ENCODE data around the gene TIMM23.
"Not testable (repeated sequence)": the region's sequence is repeated elsewhere in the genome, so short reads cannot be mapped to it uniquely, and the experiment has no call there.

Gene TIMM23

DNA sequence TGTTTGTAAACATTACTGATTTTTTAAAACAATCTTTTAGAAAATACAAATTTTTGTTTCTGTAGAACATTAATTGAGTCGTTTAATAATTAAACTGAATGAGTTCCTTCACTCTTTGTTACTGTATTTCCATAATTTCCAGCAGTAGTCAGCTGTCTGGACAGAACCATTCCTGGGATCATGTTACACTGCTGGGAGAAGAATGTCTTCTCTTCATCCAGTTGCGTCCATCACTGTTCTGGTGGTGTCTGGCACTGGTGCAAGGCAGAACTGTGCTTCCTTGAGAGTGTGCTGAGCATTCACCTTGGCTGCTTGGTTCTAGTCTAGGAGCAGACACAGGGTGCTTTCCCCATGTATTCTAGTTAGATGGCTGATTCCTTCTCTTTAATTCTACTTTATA is 12.2 kb downstream of the TIMM23 start:
- not testable (repeated sequence) for H3K9me3 ChIP-seq (ENCODE audit: control insufficient read depth in 2 of 2, low read length in 2 of 2); H3K27me3 ChIP-seq (ENCODE audit: control insufficient read depth in 2 of 2, insufficient read depth in 2 of 2, low read length in 2 of 2); H3K4me1 ChIP-seq (ENCODE audit: control insufficient read depth in 2 of 2, insufficient read depth in 2 of 2, low read length in 2 of 2); H3K9ac ChIP-seq (ENCODE audit: low read depth in 1 of 2, low read length in 2 of 2); H3K4me3 ChIP-seq (ENCODE audit: low read length in 2 of 2); H3K27ac ChIP-seq (ENCODE audit: low read depth in 2 of 2, low read length in 2 of 2)
- H3K36me3 ChIP-seq (ENCODE audit: control insufficient read depth in 2 of 2, insufficient read depth in 2 of 2, low read length in 2 of 2): peaks cover 4 to 11% of the 10 kb centered on the region in 2 donors

- peaks cover 4 to 11% of the 10 kb centered on the region in 2 donors for H3K36me3 ChIP-seq (ENCODE audit: control insufficient read depth in 2 of 2, insufficient read depth in 2 of 2, low read length in 2 of 2)
- H3K9me3 ChIP-seq (ENCODE audit: control insufficient read depth in 2 of 2, low read length in 2 of 2); H3K27ac ChIP-seq (ENCODE audit: low read depth in 2 of 2, low read length in 2 of 2); H3K9ac ChIP-seq (ENCODE audit: low read depth in 1 of 2, low read length in 2 of 2); H3K27me3 ChIP-seq (ENCODE audit: control insufficient read depth in 2 of 2, insufficient read depth in 2 of 2, low read length in 2 of 2); H3K4me3 ChIP-seq (ENCODE audit: low read length in 2 of 2); H3K4me1 ChIP-seq (ENCODE audit: control insufficient read depth in 2 of 2, insufficient read depth in 2 of 2, low read length in 2 of 2): not testable (repeated sequence)
Measured at GRCh38 chr10:45985590-45985989, 13.3 kb downstream of the TIMM23 start.

- no peaks in the 10 kb centered on the region for H3K4me1 ChIP-seq (ENCODE audit: control insufficient read depth in 2 of 2, insufficient read depth in 2 of 2, low read length in 2 of 2)
- H3K9me3 ChIP-seq (ENCODE audit: control insufficient read depth in 2 of 2, low read length in 2 of 2): no peaks in the 10 kb centered on the region
- no peaks in the 10 kb centered on the region for H3K27me3 ChIP-seq (ENCODE audit: control insufficient read depth in 2 of 2, insufficient read depth in 2 of 2, low read length in 2 of 2)
- no peak overlapping the region for H3K27ac ChIP-seq (ENCODE audit: low read depth in 2 of 2, low read length in 2 of 2)
- H3K36me3 ChIP-seq (ENCODE audit: control insufficient read depth in 2 of 2, insufficient read depth in 2 of 2, low read length in 2 of 2): peaks cover 12 to 38% of the 10 kb centered on the region in 2 donors
- H3K9ac ChIP-seq (ENCODE audit: low read depth in 1 of 2, low read length in 2 of 2): no peak overlapping the region
- H3K4me3 ChIP-seq (ENCODE audit: low read length in 2 of 2): no peak overlapping the region
Measured at GRCh38 chr10:45997557-45997956, 25.3 kb downstream of the TIMM23 start.

DNA sequence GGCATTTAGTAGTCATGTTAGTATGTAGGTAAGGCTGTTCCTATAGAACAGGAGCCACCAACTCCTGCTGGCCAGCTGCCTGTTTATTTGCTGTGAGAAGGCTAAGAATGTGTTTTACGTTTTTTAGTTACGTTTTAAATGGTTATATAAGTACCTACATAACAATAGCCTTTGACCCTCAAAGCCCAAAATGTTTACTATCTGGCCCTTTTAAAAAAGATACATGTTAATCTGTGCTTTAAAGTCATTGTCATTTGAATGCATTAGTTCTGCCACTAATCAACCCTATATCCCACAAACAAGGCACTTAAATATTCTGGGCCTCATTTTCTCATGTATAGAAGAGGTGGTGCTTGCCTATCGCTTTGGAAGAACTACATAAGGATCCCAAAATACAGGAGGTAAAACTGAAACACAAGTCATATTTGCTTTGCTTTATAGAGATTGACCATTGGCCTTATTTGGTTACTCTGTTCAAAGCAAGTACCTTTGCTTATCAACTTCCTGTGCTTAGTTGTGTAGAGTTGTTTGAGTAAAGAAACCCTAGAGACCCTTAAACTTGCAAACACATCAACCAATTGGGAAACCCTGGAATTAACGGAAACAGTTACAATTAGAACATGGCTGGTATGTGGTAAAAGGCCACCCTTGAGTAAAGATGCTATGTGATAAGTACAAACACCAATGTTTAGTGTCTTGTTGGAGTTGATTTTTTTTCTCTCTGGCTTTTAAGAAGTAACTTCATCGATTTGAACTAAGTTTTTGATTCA is 25.9 kb downstream of the TIMM23 start:
- no peak overlapping the region for H3K4me3 ChIP-seq (ENCODE audit: low read length in 2 of 2)
- H3K27me3 ChIP-seq (ENCODE audit: control insufficient read depth in 2 of 2, insufficient read depth in 2 of 2, low read length in 2 of 2): no peaks in the 10 kb centered on the region
- H3K9me3 ChIP-seq (ENCODE audit: control insufficient read depth in 2 of 2, low read length in 2 of 2): no peaks in the 10 kb centered on the region
- no peaks in the 10 kb centered on the region for H3K4me1 ChIP-seq (ENCODE audit: control insufficient read depth in 2 of 2, insufficient read depth in 2 of 2, low read length in 2 of 2)
- no peak overlapping the region for H3K27ac ChIP-seq (ENCODE audit: low read depth in 2 of 2, low read length in 2 of 2)
- no peak overlapping the region for H3K9ac ChIP-seq (ENCODE audit: low read depth in 1 of 2, low read length in 2 of 2)
- peaks cover 17 to 42% of the 10 kb centered on the region in 2 donors for H3K36me3 ChIP-seq (ENCODE audit: control insufficient read depth in 2 of 2, insufficient read depth in 2 of 2, low read length in 2 of 2)

GRCh38 chr10:45999955-46000354 is 27.7 kb downstream of the TIMM23 start:
- H3K27ac ChIP-seq (ENCODE audit: low read depth in 2 of 2, low read length in 2 of 2); H3K9ac ChIP-seq (ENCODE audit: low read depth in 1 of 2, low read length in 2 of 2); H3K4me1 ChIP-seq (ENCODE audit: control insufficient read depth in 2 of 2, insufficient read depth in 2 of 2, low read length in 2 of 2); H3K27me3 ChIP-seq (ENCODE audit: control insufficient read depth in 2 of 2, insufficient read depth in 2 of 2, low read length in 2 of 2); H3K4me3 ChIP-seq (ENCODE audit: low read length in 2 of 2); H3K9me3 ChIP-seq (ENCODE audit: control insufficient read depth in 2 of 2, low read length in 2 of 2): not testable (repeated sequence)
- H3K36me3 ChIP-seq (ENCODE audit: control insufficient read depth in 2 of 2, insufficient read depth in 2 of 2, low read length in 2 of 2): peaks cover 30 to 52% of the 10 kb centered on the region in 2 donors

GRCh38 chr10:46000538-46000937 is 28.2 kb downstream of the TIMM23 start:
- H3K9ac ChIP-seq (ENCODE audit: low read depth in 1 of 2, low read length in 2 of 2): no peak overlapping the region
- H3K4me1 ChIP-seq (ENCODE audit: control insufficient read depth in 2 of 2, insufficient read depth in 2 of 2, low read length in 2 of 2): no peaks in the 10 kb centered on the region
- H3K36me3 ChIP-seq (ENCODE audit: control insufficient read depth in 2 of 2, insufficient read depth in 2 of 2, low read length in 2 of 2): peaks cover 34 to 58% of the 10 kb centered on the region in 2 donors
- no peak overlapping the region for H3K27ac ChIP-seq (ENCODE audit: low read depth in 2 of 2, low read length in 2 of 2)
- no peaks in the 10 kb centered on the region for H3K9me3 ChIP-seq (ENCODE audit: control insufficient read depth in 2 of 2, low read length in 2 of 2)
- H3K27me3 ChIP-seq (ENCODE audit: control insufficient read depth in 2 of 2, insufficient read depth in 2 of 2, low read length in 2 of 2): no peaks in the 10 kb centered on the region
- no peak overlapping the region for H3K4me3 ChIP-seq (ENCODE audit: low read length in 2 of 2)

DNA sequence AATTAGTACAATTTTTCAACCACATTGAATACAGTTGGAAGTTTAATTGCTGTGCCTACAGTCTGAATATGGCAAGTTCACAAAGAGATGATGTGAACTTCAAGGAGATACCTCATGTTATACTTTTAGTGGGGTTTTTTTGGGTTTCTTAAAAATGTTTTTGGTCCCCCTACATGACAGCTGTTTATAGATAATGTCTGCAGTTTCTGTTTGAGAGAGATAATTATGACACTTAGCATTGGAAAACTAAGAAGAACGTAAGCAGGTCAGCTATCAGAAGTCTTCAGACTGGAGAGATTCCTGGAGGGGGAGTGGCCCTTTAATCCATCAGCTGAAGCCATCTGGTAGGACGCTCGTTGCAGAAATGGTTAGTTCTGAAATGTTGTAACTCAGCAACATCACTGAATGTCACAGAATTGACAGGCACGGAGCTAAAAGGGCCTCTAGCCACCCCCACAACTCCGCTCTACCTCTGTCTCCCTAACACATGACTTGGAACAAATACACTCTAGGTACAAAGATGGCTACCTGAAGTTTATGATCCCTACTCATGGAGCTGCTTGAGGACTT is 29.0 kb downstream of the TIMM23 start:
- no peak overlapping the region for H3K27ac ChIP-seq (ENCODE audit: low read depth in 2 of 2, low read length in 2 of 2)
- H3K9me3 ChIP-seq (ENCODE audit: control insufficient read depth in 2 of 2, low read length in 2 of 2): no peaks in the 10 kb centered on the region
- H3K4me1 ChIP-seq (ENCODE audit: control insufficient read depth in 2 of 2, insufficient read depth in 2 of 2, low read length in 2 of 2): no peaks in the 10 kb centered on the region
- no peak overlapping the region for H3K4me3 ChIP-seq (ENCODE audit: low read length in 2 of 2)
- no peaks in the 10 kb centered on the region for H3K27me3 ChIP-seq (ENCODE audit: control insufficient read depth in 2 of 2, insufficient read depth in 2 of 2, low read length in 2 of 2)
- peaks cover 41 to 65% of the 10 kb centered on the region in 2 donors for H3K36me3 ChIP-seq (ENCODE audit: control insufficient read depth in 2 of 2, insufficient read depth in 2 of 2, low read length in 2 of 2)
- H3K9ac ChIP-seq (ENCODE audit: low read depth in 1 of 2, low read length in 2 of 2): no peak overlapping the region

DNA sequence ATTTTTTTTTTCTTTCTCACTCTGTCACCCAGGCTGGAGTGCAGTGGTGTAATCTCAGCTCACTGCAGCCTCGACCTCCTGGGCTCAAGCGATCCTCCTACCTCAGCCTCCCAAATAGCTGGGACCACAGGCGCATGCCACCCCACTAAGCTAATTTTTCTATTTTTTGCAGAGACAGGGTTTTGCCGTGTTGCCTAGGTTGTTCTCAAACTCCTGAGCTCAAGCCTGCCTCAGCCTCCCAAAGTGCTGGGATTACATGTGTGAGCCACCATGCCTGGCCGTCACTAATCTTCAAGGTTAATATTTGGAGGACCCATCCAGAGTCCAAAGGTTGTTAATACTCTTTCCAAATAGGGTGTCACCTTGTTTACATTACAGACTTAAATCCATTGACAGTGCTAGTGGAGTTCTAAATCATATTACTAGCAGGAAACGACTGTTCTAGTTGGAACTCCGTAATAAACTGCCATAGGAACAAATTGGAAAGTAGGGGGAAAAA is 29.9 kb downstream of the TIMM23 start:
- not testable (repeated sequence) for H3K9me3 ChIP-seq (ENCODE audit: control insufficient read depth in 2 of 2, low read length in 2 of 2); H3K27ac ChIP-seq (ENCODE audit: low read depth in 2 of 2, low read length in 2 of 2); H3K27me3 ChIP-seq (ENCODE audit: control insufficient read depth in 2 of 2, insufficient read depth in 2 of 2, low read length in 2 of 2); H3K4me1 ChIP-seq (ENCODE audit: control insufficient read depth in 2 of 2, insufficient read depth in 2 of 2, low read length in 2 of 2); H3K4me3 ChIP-seq (ENCODE audit: low read length in 2 of 2); H3K9ac ChIP-seq (ENCODE audit: low read depth in 1 of 2, low read length in 2 of 2)
- H3K36me3 ChIP-seq (ENCODE audit: control insufficient read depth in 2 of 2, insufficient read depth in 2 of 2, low read length in 2 of 2): peaks cover 51 to 74% of the 10 kb centered on the region in 2 donors

DNA sequence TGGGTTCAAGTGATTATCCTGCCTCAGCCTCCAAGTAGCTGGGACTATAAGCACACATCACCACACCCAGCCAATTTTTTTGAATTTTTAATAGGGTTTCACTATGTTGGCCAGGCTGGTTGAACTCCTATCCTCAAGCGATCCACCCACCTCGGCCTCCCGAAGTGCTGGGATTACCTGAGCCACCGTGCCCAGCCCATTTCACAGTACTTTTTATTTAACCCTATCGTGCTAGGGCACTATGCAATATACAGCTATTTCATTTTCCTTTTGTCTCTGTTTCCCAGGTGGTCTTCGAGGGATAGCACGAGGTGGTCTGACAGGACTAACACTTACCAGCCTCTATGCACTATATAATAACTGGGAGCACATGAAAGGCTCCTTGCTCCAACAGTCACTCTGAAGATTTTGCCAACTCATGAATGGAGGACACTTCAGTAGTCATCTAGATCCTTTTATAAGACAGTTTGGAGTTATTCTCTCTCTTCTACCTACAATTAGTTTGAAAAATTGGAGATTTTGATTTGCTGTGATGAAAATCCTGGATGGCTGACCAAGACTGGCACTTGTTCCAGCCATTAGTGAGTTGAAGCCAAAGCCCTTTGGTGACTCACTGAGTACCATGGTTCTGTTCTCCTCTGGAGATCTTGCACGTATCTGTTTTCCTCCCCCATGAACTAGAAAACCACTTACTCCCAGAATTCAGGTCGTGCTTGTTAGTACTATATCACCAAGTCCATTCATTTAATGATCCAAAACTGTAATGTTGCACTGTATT is 30.8 kb downstream of the TIMM23 start:
- H3K27ac ChIP-seq (ENCODE audit: low read depth in 2 of 2, low read length in 2 of 2): no peak overlapping the region
- no peak overlapping the region for H3K4me3 ChIP-seq (ENCODE audit: low read length in 2 of 2)
- H3K9ac ChIP-seq (ENCODE audit: low read depth in 1 of 2, low read length in 2 of 2): no peak overlapping the region
- H3K36me3 ChIP-seq (ENCODE audit: control insufficient read depth in 2 of 2, insufficient read depth in 2 of 2, low read length in 2 of 2): peaks cover 58 to 77% of the 10 kb centered on the region in 2 donors
- H3K4me1 ChIP-seq (ENCODE audit: control insufficient read depth in 2 of 2, insufficient read depth in 2 of 2, low read length in 2 of 2): no peaks in the 10 kb centered on the region
- H3K27me3 ChIP-seq (ENCODE audit: control insufficient read depth in 2 of 2, insufficient read depth in 2 of 2, low read length in 2 of 2): no peaks in the 10 kb centered on the region
- no peaks in the 10 kb centered on the region for H3K9me3 ChIP-seq (ENCODE audit: control insufficient read depth in 2 of 2, low read length in 2 of 2)

GRCh38 chr10:46004963-46005362 is 32.7 kb downstream of the TIMM23 start:
- no peaks in the 10 kb centered on the region for H3K4me1 ChIP-seq (ENCODE audit: control insufficient read depth in 2 of 2, insufficient read depth in 2 of 2, low read length in 2 of 2)
- H3K9ac ChIP-seq (ENCODE audit: low read depth in 1 of 2, low read length in 2 of 2): no peak overlapping the region
- no peaks in the 10 kb centered on the region for H3K27me3 ChIP-seq (ENCODE audit: control insufficient read depth in 2 of 2, insufficient read depth in 2 of 2, low read length in 2 of 2)
- H3K36me3 ChIP-seq (ENCODE audit: control insufficient read depth in 2 of 2, insufficient read depth in 2 of 2, low read length in 2 of 2): peaks cover 73 to 87% of the 10 kb centered on the region in 2 donors
- no peak overlapping the region for H3K4me3 ChIP-seq (ENCODE audit: low read length in 2 of 2)
- no peaks in the 10 kb centered on the region for H3K9me3 ChIP-seq (ENCODE audit: control insufficient read depth in 2 of 2, low read length in 2 of 2)
- H3K27ac ChIP-seq (ENCODE audit: low read depth in 2 of 2, low read length in 2 of 2): no peak overlapping the region

Measured in mucosa of rectum (tissue), 2 donors.